Kidney epithelial cell (primary cell): ENCODE data around the gene NEUROG2. TPM values are rescaled to one million over a fixed set of nuclear protein-coding genes. Genes with fewer than 3 reads are reported as not detected.
"Not testable (repeated sequence)": the region's sequence is repeated elsewhere in the genome, so short reads cannot be mapped to it uniquely, and the experiment has no call there.

ENCODE experiments used
- DNase-seq: peaks from one replicate; pipeline ENCODE4 v3.0.0-alpha.2; 2010; ENCODE audit warnings: low read depth
- H3K27me3 ChIP-seq: 2 replicates; pipeline ENCODE4 v1.6.0; 2011; ENCODE audit warnings: low read length; ENCODE audit not compliant: control insufficient read depth, insufficient read depth
- H3K36me3 ChIP-seq: 2 replicates; pipeline ENCODE4 v1.5.1; 2011; ENCODE audit warnings: low read length; ENCODE audit not compliant: control insufficient read depth, insufficient read depth
- H3K4me3 ChIP-seq: 2 replicates; pipeline ENCODE4 v1.5.1; 2011; ENCODE audit warnings: low read depth, mild to moderate bottlenecking, control low read depth, low read length
- total RNA-seq: library from RNA; depleted of rRNA; stranded (reverse); fragments of >200 nt; gene quantifications from 2 replicates; pipeline ENCODE4 v1.2.3, GENCODE V29; 2015
- TF ChIP-seq, protein P1 (sequence below): IDR thresholded peaks from 2 replicates; pipeline ENCODE4 v1.5.1; 2011; ENCODE audit warnings: mild to moderate bottlenecking, moderate library complexity, low read length, control low read depth, inconsistent platforms; ENCODE audit not compliant: insufficient read depth, poor library complexity, severe bottlenecking

The NEUROG2 gene
- total RNA-seq, 1 donor from 2014 or later, result not detected

GRCh38 chr4:112523764-112524505 is 8.0 kb upstream of the NEUROG2 start:
- Histone ChIP-seq H3K27me3 (peaks cover 49% of the 10 kb centered on the region), H3K4me3 (peak overlapping the region; percentile 35), H3K36me3 (no peaks in the 10 kb centered on the region)
- TF ChIP-seq, protein P1, sequence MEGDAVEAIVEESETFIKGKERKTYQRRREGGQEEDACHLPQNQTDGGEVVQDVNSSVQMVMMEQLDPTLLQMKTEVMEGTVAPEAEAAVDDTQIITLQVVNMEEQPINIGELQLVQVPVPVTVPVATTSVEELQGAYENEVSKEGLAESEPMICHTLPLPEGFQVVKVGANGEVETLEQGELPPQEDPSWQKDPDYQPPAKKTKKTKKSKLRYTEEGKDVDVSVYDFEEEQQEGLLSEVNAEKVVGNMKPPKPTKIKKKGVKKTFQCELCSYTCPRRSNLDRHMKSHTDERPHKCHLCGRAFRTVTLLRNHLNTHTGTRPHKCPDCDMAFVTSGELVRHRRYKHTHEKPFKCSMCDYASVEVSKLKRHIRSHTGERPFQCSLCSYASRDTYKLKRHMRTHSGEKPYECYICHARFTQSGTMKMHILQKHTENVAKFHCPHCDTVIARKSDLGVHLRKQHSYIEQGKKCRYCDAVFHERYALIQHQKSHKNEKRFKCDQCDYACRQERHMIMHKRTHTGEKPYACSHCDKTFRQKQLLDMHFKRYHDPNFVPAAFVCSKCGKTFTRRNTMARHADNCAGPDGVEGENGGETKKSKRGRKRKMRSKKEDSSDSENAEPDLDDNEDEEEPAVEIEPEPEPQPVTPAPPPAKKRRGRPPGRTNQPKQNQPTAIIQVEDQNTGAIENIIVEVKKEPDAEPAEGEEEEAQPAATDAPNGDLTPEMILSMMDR, result peak; percentile 66
- no peak for DNase-seq

DNA sequence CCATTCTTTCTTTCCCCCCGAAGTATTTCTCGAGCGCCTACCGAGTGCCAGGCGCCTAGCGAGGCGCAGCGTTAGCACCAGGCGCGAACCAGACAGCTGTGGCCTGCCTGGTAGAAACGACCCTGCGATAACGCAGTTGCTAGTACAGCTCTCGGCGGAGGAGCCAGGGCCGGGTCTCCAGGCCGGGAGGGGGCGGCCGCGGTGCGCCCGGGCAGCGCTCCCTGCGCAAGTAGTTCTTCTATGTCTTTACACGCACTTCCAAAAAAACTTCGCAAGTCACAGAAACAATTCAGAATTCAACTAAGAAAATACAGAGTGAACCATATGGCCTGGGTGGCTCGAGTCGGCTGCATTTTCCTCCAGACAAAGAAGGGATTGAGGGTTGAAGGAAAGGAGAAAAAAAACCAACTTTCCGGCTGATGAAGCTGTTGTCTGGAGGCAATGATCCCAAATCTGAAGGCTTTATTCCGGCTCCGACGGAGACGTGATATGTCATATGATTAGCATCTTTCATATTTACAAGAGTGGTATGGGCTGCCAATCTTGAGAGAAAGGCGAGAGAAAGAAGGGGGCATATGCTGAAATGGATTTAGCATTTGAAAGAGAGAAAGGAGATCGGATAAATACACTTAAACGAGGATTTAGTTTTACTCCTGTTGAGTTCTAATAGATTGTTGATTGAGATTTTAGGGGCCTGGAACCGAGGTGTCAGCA is 7.2 kb upstream of the NEUROG2 start:
- TF ChIP-seq, protein P1, result peak; percentile 31
- no peak for DNase-seq
- Histone ChIP-seq H3K36me3 (no peaks in the 10 kb centered on the region), H3K4me3 (peak overlapping the region; percentile 35), H3K27me3 (peaks cover 54% of the 10 kb centered on the region)

DNA sequence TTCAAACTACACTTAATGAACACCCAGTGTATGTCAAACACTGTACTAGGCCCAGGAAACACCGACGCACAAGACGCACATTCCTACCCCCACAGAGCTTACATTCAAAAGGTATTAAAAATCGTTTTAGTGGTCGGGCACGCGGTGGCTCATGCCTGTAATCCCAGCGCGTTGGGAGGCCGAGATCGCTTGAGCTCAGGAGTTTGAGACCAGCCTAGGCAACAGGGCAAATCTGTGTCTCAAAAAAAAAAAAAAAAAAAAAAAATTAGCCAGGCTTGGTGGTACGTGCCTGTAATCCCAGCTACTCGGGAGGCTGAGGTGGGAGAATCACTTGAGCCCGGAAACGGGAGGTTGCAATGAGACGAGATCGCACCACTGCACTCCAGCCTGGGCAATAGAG is 6.5 kb upstream of the NEUROG2 start:
- not testable (repeated sequence) for H3K4me3 ChIP-seq, H3K36me3 ChIP-seq, DNase-seq
- peaks cover 60% of the 10 kb centered on the region for H3K27me3 ChIP-seq

GRCh38 chr4:112521123-112522023 is 5.4 kb upstream of the NEUROG2 start:
- Histone ChIP-seq H3K27me3 (peaks cover 71% of the 10 kb centered on the region), H3K4me3 (no peak overlapping the region), H3K36me3 (no peaks in the 10 kb centered on the region)
- TF ChIP-seq, protein P1, result no peak
- DNase-seq, result no peak

GRCh38 chr4:112520598-112521122 is 4.7 kb upstream of the NEUROG2 start:
- Histone ChIP-seq H3K36me3 (no peaks in the 10 kb centered on the region), H3K27me3 (peaks cover 77% of the 10 kb centered on the region), H3K4me3 (no peak overlapping the region)
- DNase-seq, result no peak
- TF ChIP-seq, protein P1, result no peak
